HEK293T (cell line): ENCODE results near the gene SLC25A13.

Experiments used
- CTCF ChIA-PET: fragments of 350-600 bp; formaldehyde crosslinking; extraction: SDS; loops from one replicate; lab custom pipeline; 2021; ENCODE audit warnings: antibody characterized with exemption, inconsistent platforms; lab: Yijun Ruan, JAX
- POLR2A ChIA-PET: fragments of 350-600 bp; formaldehyde crosslinking; extraction: SDS; loops from one replicate; lab custom pipeline; 2020; ENCODE audit warnings: antibody characterized with exemption, inconsistent platforms; lab: Yijun Ruan, JAX
- DNase-seq: peaks from one replicate; pipeline ENCODE4 v3.0.0; 2012; ENCODE audit warnings: mixed read lengths; ENCODE audit errors: extremely low spot score
- ARNT ChIP-seq: fragments of 450-650 bp; IDR thresholded peaks from 2 replicates; pipeline ENCODE4 v1.6.1; 2017; ENCODE audit warnings: mild to moderate bottlenecking
- BHLHE40 ChIP-seq: fragments of 450-650 bp; IDR thresholded peaks from 2 replicates; pipeline ENCODE4 v1.6.1; 2016; ENCODE audit warnings: mild to moderate bottlenecking, moderate library complexity, borderline replicate concordance
- CTBP1 ChIP-seq: fragments of 450-650 bp; IDR thresholded peaks from 2 replicates; pipeline ENCODE4 v1.6.1; 2016; ENCODE audit warnings: borderline replicate concordance
- ELF4 ChIP-seq: fragments of 450-650 bp; IDR thresholded peaks from 2 replicates; pipeline ENCODE4 v1.6.1; 2017; ENCODE audit warnings: antibody characterized with exemption
- FOXA1 ChIP-seq: fragments of 450-650 bp; IDR thresholded peaks from 2 replicates; pipeline ENCODE4 v1.6.1; 2016; ENCODE audit warnings: mild to moderate bottlenecking
- FOXK2 ChIP-seq: fragments of 450-650 bp; IDR thresholded peaks from 2 replicates; pipeline ENCODE4 v1.6.1; 2016; ENCODE audit warnings: mild to moderate bottlenecking
- FOXM1 ChIP-seq: fragments of 450-650 bp; IDR thresholded peaks from 2 replicates; pipeline ENCODE4 v1.6.1; 2017; ENCODE audit warnings: mild to moderate bottlenecking, borderline replicate concordance
- HDGF ChIP-seq: fragments of 450-650 bp; IDR thresholded peaks from 2 replicates; pipeline ENCODE4 v1.6.1; 2017; ENCODE audit warnings: antibody characterized with exemption, borderline replicate concordance
- L3MBTL2 ChIP-seq: fragments of 450-650 bp; conservative IDR thresholded peaks from 2 replicates; pipeline ENCODE4 v1.6.1; 2016; ENCODE audit warnings: mild to moderate bottlenecking
- LEF1 ChIP-seq: fragments of 450-650 bp; IDR thresholded peaks from 2 replicates; pipeline ENCODE4 v1.6.1; 2017; ENCODE audit warnings: mild to moderate bottlenecking, borderline replicate concordance
- NFRKB ChIP-seq: fragments of 450-650 bp; IDR thresholded peaks from 2 replicates; pipeline ENCODE4 v1.6.1; 2016; ENCODE audit warnings: mild to moderate bottlenecking, moderate library complexity
- PKNOX1 ChIP-seq: fragments of 450-650 bp; IDR thresholded peaks from 2 replicates; pipeline ENCODE4 v1.6.1; 2016
- SP1 ChIP-seq: fragments of 450-650 bp; IDR thresholded peaks from 2 replicates; pipeline ENCODE4 v1.6.1; 2017
- SUZ12 ChIP-seq: fragments of 450-650 bp; IDR thresholded peaks from 2 replicates; pipeline ENCODE4 v1.6.1; 2016; ENCODE audit warnings: mild to moderate bottlenecking
- TARDBP ChIP-seq: fragments of 450-650 bp; IDR thresholded peaks from 2 replicates; pipeline ENCODE4 v1.6.1; 2016
- ZNF384 ChIP-seq: fragments of 450-650 bp; IDR thresholded peaks from 2 replicates; pipeline ENCODE4 v1.6.1; 2016

The SLC25A13 gene

GRCh38 chr7:96184783-96185182 is 137.1 kb downstream of the SLC25A13 start:
- TF ChIP-seq ZNF384, result no peak
- no peak for TF ChIP-seq TARDBP
- TF ChIP-seq PKNOX1, result no peak
- TF ChIP-seq BHLHE40, result no peak
- no peak for TF ChIP-seq L3MBTL2
- TF ChIP-seq SUZ12, result no peak
- TF ChIP-seq HDGF, result no peak
- TF ChIP-seq NFRKB, result no peak
- TF ChIP-seq CTBP1, result no peak
- no peak for TF ChIP-seq ELF4
- TF ChIP-seq ARNT, result no peak
- TF ChIP-seq LEF1, result no peak
- no peak for TF ChIP-seq FOXM1
- no peak for TF ChIP-seq FOXA1
- TF ChIP-seq FOXK2, result no peak
- TF ChIP-seq SP1, result no peak
- no peak for DNase-seq
- ChIA-PET CTCF (interaction anchor here (0.6 to 0.9 kb wide), 2 partner anchors 110 to 275 kb away, joined by 3 read pairs; no protein-coding TSS in a partner anchor), POLR2A (no interaction called here)

GRCh38 chr7:96183163-96183670 is 138.7 kb downstream of the SLC25A13 start:
- POLR2A ChIA-PET, result no interaction called here
- TF ChIP-seq ZNF384, result no peak
- no peak for TF ChIP-seq SUZ12
- no peak for TF ChIP-seq PKNOX1
- no peak for TF ChIP-seq SP1
- TF ChIP-seq FOXA1, result no peak
- TF ChIP-seq FOXM1, result no peak
- no peak for TF ChIP-seq L3MBTL2
- TF ChIP-seq BHLHE40, result no peak
- TF ChIP-seq LEF1, result no peak
- no peak for TF ChIP-seq CTBP1
- no peak for TF ChIP-seq HDGF
- TF ChIP-seq ARNT, result no peak
- TF ChIP-seq FOXK2, result no peak
- CTCF ChIA-PET, result no interaction called here
- no peak for DNase-seq

- TF ChIP-seq PKNOX1 (no peak), NFRKB (no peak), SP1 (no peak), TARDBP (no peak), FOXK2 (no peak), ELF4 (no peak), BHLHE40 (no peak), FOXA1 (no peak), CTBP1 (no peak), FOXM1 (no peak), HDGF (no peak), L3MBTL2 (no peak), ZNF384 (no peak), ARNT (no peak), LEF1 (no peak)
- no peak for DNase-seq
- ChIA-PET POLR2A (no interaction called here), CTCF (no interaction called here)
Measured at GRCh38 chr7:96182424-96183158, 139.3 kb downstream of the SLC25A13 start.

- ChIA-PET CTCF (no interaction called here), POLR2A (no interaction called here)
- no peak for DNase-seq
- TF ChIP-seq BHLHE40 (no peak), L3MBTL2 (no peak), TARDBP (no peak), ELF4 (no peak), LEF1 (no peak), HDGF (no peak), CTBP1 (no peak), SUZ12 (no peak), NFRKB (no peak)
Measured at GRCh38 chr7:96181174-96181573, 140.7 kb downstream of the SLC25A13 start.

GRCh38 chr7:96179837-96180236 is 142.1 kb downstream of the SLC25A13 start:
- DNase-seq, result no peak
- POLR2A ChIA-PET, result no interaction called here
- CTCF ChIA-PET, result no interaction called here
- TF ChIP-seq TARDBP (no peak), PKNOX1 (no peak), SP1 (no peak), CTBP1 (no peak), ELF4 (no peak), BHLHE40 (no peak), HDGF (no peak)
